Stimulated activated CD8-positive, alpha-beta memory T cell treated with anti-CD3 and anti-CD28 coated beads, Interleukin-12 subunit alpha, Interleukin-12 subunit beta, amount 100 ng/mL, for 24 hours (primary cell): ENCODE results near the gene NUBPL.

ENCODE experiments used
- DNase-seq: peaks from one replicate; pipeline ENCODE4 v3.0.0-alpha.2; 2020; ENCODE audit errors: extremely low read depth

NUBPL gene

GRCh38 chr14:31561155-31561846, at the start of gene NUBPL:
Gene NUBPL (plus strand): TSS chr14:31561404. CDS start chr14:31561440, 36 bp downstream.
- DNase-seq: peak; percentile 88

GRCh38 chr14:31527087-31527486, 34.1 kb upstream of the NUBPL start:
- DNase-seq: no peak

- DNase-seq: no peak
Measured at GRCh38 chr14:31527546-31527945, 33.7 kb upstream of the NUBPL start.

GRCh38 chr14:31529053-31529452, 32.2 kb upstream of the NUBPL start:
- DNase-seq: no peak

GRCh38 chr14:31530136-31530535, 31.1 kb upstream of the NUBPL start:
- no peak for DNase-seq

GRCh38 chr14:31536201-31536960, 24.8 kb upstream of the NUBPL start:
- no peak for DNase-seq

- DNase-seq: no peak
Measured at GRCh38 chr14:31541702-31542101, 19.5 kb upstream of the NUBPL start.

GRCh38 chr14:31543969-31544799, 17.0 kb upstream of the NUBPL start:
- no peak for DNase-seq

- no peak for DNase-seq
Measured at GRCh38 chr14:31544816-31545215, 16.4 kb upstream of the NUBPL start.

- DNase-seq: no peak
Measured at GRCh38 chr14:31545328-31545727, 15.9 kb upstream of the NUBPL start.

GRCh38 chr14:31549817-31550216, 11.4 kb upstream of the NUBPL start:
- DNase-seq: no peak

GRCh38 chr14:31550589-31550988, 10.6 kb upstream of the NUBPL start:
- DNase-seq: no peak

GRCh38 chr14:31556191-31556590, 5.0 kb upstream of the NUBPL start:
- DNase-seq: no peak

- no peak for DNase-seq
Measured at GRCh38 chr14:31559939-31560338, 1.3 kb upstream of the NUBPL start.

GRCh38 chr14:31560759-31561154, 447 bp upstream of the NUBPL start:
- no peak for DNase-seq

- DNase-seq: no peak
Measured at GRCh38 chr14:31564194-31564593, 3.0 kb downstream of the NUBPL start.

GRCh38 chr14:31566456-31566855, 5.3 kb downstream of the NUBPL start:
- DNase-seq: no peak

GRCh38 chr14:31567655-31568054, 6.5 kb downstream of the NUBPL start:
- DNase-seq: no peak

GRCh38 chr14:31568161-31568560, 7.0 kb downstream of the NUBPL start:
- no peak for DNase-seq

GRCh38 chr14:31568671-31569070, 7.5 kb downstream of the NUBPL start:
- no peak for DNase-seq

GRCh38 chr14:31572955-31573354, 11.8 kb downstream of the NUBPL start:
- no peak for DNase-seq

GRCh38 chr14:31576949-31577348, 15.7 kb downstream of the NUBPL start:
- DNase-seq: no peak
